Astrocyte (in vitro differentiated cells and primary cell): ENCODE measurements around the gene RBL2.

Experiments used
- EZH2 ChIP-seq: IDR thresholded peaks from 2 replicates; pipeline ENCODE4 v1.6.1; 2012; ENCODE audit warnings: mild to moderate bottlenecking, low read length, inconsistent platforms; ENCODE audit not compliant: insufficient read depth
- TF ChIP-seq, protein P1 (sequence below): IDR thresholded peaks from 2 replicates; pipeline ENCODE4 v1.5.1; 2011; ENCODE audit warnings: low read depth, mild to moderate bottlenecking, inconsistent platforms, low read length, moderate library complexity; ENCODE audit not compliant: insufficient read depth

DNA sequence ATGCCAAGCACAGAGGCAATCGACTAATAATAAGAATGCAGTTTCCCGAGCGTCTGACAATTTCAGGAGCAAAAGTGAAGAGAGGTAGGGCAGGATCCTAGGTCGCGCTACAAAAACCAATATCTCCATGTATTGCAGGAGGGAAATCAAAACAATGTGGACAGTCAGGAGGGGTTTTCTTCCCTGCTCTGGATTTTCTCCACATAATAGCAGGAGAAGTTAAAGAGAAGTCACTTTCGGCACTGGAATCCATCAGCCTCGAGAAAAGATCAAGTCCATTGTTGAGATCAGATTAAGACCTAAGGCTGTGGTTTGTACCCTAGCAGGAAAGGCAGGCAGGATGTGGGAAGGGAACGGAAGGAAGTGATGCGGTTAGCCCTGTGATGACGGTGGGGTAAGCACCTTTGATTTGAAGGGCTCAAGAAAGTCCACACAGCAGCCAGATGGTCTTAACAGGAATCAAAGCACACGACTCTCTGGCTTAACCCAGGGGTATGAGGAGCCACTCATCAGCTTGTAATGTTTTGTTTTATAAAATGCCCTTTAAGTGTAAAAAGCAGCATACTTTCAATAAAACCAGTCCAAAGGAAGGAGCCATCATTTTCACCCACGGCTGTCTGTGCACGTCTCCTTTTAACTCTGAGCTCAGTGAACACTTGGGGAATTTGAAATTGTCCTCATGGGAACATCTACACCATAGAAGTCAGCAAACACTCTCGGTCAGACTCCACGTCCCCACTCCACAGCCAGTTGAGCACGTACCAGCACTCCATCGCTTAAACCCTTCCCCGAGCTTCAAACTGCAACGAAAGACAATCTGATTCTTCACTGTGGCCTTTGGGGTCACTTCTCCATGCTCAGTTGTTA, 84.5 kb downstream of the RBL2 start:
- TF ChIP-seq, protein P1, sequence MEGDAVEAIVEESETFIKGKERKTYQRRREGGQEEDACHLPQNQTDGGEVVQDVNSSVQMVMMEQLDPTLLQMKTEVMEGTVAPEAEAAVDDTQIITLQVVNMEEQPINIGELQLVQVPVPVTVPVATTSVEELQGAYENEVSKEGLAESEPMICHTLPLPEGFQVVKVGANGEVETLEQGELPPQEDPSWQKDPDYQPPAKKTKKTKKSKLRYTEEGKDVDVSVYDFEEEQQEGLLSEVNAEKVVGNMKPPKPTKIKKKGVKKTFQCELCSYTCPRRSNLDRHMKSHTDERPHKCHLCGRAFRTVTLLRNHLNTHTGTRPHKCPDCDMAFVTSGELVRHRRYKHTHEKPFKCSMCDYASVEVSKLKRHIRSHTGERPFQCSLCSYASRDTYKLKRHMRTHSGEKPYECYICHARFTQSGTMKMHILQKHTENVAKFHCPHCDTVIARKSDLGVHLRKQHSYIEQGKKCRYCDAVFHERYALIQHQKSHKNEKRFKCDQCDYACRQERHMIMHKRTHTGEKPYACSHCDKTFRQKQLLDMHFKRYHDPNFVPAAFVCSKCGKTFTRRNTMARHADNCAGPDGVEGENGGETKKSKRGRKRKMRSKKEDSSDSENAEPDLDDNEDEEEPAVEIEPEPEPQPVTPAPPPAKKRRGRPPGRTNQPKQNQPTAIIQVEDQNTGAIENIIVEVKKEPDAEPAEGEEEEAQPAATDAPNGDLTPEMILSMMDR: no peak
- no peak for TF ChIP-seq EZH2
